Placental epithelial cell (primary cell): ENCODE measurements around the gene WNK3. TPM values are rescaled to one million over a fixed set of nuclear protein-coding genes. Genes with fewer than 3 reads are reported as not detected.

Source experiments
- small RNA-seq: library from RNA; depleted of rRNA; stranded (forward); fragments of <200 nt; gene quantifications from one replicate; pipeline ENCODE3, GENCODE V24; 2012
- total RNA-seq: library from RNA; depleted of rRNA; stranded (reverse); fragments of >200 nt; gene quantifications from 2 replicates; pipeline ENCODE4 v1.2.3, GENCODE V29; 2012

The WNK3 gene
- 4.6 and 4.7 TPM in 2 replicates for total RNA-seq

GRCh38 chrX:54357414-54358377 lies at the start of gene WNK3:
Gene WNK3 (minus strand): TSS chrX:54358046.

DNA sequence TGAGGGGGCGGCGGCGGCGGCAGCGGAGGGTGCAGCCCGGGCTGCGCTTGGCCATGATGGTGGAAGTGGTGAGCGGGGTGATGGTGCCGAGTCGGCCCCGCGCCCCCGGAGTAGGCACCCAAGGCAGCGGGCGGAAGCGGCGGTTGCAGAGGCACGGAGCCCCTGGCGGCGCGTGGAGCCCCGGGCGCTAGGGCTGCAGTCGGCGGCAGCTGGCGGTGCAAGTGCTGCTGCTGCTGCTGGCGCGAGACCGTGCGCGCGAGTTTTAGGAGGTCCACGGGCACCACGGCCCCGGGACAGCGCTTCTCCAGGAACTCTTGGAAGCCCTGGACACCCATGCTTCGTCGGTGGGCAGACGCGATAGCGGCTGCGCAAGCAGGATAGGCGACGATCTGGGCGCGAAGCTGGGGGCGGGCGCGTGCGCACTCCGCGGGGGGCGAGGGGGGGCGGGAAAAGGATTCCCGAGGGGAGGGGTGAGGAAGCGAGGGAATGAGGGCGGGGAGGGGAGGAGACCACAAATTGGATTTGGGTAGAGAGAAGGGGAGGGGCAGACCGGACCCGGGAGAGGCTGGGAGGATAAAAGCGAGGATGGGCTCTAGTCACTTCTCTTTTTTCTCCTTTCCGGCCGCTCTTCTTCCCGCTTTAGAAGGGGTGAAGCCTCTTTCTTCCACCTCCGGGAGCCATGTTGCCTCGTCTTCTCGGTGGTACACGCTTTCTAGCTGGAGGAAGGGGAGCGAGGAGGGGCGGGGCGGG lies 174.8 kb downstream of the WNK3 start, which contains the start of gene FAM120C:
TSS of gene FAM120C (minus strand) at position 391 of the 750 bp plus-strand sequence. CDS start at position 335, 56 bp downstream.

Small RNA genes within 50 kb of the gene (small RNA-seq; reads per million reads assigned to genes)
- gene AL589872.1 (not detected), gene RNU6-434P (not detected)

Other genes starting within 250 kb of the WNK3 start
- 6.7 and 9.3 TPM in 2 replicates for gene FAM120C, start 174.8 kb downstream of the WNK3 start, total RNA-seq
- 7.8 and 14.9 TPM in 2 replicates for gene TSR2, start 82.4 kb upstream of the WNK3 start, total RNA-seq
- 8.4 and 11.0 TPM in 2 replicates for gene FGD1, start 138.2 kb upstream of the WNK3 start, total RNA-seq
- 29.4 and 43.6 TPM in 2 replicates for gene GNL3L, start 172.2 kb upstream of the WNK3 start, total RNA-seq